Measurements from ENCODE around the gene DENND1B. TPM values are rescaled to one million over a fixed set of nuclear protein-coding genes. Genes with fewer than 3 reads are reported as not detected.
A peak's percentile ranks its signal among the peaks of the same experiment; 100 is the strongest.

The DENND1B gene
- polyA plus RNA-seq, 3 donors, result 10.0 to 10.4 (median 10.4) TPM

DNA sequence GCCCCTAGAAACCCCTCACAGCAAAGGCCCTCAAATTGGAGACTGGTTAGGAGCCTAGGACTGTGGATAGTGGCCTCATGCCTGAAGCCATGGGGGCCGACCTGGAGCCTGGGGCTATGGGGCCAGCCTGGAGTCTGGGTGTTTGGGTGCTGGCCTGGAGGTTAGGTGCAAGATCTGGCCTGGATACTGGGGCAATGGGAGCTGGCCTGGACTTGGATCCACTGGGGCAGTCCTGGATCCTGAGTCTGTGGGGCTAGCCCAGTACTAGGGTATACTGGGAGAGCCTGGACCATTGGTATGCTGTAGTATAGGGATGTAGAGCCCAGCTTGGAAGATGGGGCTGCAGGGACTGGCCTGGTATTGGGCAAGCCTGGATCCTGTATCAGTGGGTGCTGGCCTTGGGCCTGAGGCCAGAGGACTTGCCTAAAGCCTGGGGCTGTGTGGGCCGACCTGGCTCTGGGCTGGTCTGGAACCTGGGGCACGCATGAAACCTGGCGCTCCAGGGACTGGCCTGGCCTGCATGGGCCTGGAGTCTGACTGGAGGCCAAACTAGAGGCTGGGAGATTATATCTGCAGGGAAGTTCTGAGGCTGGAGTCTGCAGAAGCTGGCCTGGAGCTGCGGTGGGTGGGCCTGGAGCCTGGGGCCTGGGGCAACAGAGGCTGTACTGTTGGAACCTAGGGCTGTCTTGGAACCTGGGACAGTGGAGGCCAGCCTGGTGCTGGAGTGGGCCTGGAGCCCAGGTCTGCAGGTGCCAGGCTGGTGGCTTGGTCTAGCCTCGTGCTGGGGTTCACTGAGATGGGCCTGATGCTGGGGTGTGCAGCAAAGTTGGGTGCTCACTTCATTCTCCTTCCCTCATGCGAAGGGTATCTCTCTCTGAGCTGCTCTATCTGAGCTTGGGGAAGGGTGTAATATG lies 12.6 kb upstream of the DENND1B start:
- DNase-seq, result no peak

DNA sequence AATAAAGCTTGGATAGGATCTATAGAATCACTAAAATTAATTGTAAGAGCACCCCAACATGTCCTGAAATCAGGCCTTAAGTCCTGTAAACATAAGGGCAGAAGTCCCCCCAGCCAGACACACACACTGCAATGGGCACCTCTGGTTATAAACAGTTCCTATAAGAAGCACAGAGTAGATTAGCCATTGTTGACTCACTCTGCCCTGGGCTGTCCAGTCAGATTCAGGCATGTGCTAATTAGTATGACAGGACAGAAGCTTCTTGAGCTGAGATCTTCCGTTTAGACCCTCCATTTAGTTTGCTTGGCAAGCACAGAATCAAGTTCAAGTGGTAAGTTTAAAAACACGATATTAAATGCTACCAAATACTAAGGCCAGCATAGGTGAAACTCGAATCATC lies 11.8 kb upstream of the DENND1B start:
- DNase-seq, result no peak

GRCh38 chr1:197786280-197786679 lies 11.0 kb upstream of the DENND1B start:
- no peak for DNase-seq

- no peak for DNase-seq
These were observed 8.2 kb upstream of the DENND1B start for GRCh38 chr1:197783510-197783948.

GRCh38 chr1:197782722-197783360 lies 7.6 kb upstream of the DENND1B start:
- no peak for DNase-seq

- DNase-seq, result no peak
These were observed 6.9 kb upstream of the DENND1B start for GRCh38 chr1:197781968-197782721.

- DNase-seq, result no peak
These were observed 4.6 kb upstream of the DENND1B start for GRCh38 chr1:197779921-197780320.

DNA sequence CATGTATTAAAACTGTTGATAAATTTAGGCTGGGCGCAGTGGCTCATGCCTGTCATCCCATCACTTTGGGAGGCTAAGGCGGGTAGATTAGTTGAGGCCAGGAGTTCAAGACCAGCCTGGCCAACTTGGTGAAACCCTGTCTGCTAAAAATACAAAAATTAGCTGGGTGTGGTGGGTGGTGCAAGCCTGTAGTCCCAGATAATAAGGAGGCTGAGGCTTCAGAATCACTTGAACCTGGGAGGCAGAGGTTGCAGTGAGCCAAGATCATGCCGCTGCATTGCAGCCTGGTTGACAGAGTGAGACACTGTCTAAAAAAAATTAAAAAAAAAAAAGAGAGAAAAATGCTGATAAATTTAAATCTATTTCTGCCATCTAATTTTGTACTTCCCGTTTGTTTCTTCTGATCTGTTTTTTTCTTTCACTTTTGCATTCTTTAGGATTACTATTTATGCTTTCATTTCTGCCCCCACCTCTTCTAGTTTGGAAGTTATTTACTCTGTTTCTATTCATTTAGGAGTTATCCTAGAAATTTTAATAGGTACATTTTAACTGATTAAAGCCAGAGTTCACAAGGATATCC lies 3.2 kb upstream of the DENND1B start:
- DNase-seq, result no peak

DNA sequence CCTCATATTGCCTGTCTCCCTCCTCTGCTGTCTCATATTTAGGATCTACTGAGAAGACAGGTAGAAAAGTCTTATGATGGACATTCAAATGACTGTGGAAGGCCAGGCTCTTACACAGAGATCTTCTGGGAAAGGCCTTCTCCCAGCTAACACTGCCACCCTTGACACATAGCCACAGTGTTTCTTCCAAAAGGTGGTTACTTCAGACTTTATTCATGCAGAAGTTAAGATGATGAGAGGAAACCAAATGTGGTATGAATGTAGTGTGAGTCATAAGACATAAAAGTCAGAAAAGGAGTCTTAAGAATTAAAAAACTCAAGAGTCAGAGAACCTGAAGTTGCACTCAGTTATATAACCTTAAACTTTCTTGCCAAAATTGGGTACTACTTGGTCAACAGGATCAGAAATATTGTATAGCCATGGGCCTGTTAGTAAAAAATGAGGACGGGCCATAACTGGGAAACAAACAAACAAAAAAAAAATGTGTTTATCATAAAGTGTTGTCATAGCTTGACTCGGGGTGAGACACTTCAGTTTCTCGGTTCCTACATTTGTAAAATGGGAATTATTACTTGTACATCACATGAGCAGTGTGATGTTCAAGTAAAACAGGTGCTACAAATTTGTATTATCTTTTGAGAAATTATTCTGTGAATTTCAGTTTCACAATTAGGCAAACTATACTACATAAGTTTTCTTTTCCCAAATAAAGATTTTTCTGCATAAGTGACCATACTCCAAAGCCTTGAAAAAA lies 1.2 kb upstream of the DENND1B start:
- no peak for DNase-seq

DNA sequence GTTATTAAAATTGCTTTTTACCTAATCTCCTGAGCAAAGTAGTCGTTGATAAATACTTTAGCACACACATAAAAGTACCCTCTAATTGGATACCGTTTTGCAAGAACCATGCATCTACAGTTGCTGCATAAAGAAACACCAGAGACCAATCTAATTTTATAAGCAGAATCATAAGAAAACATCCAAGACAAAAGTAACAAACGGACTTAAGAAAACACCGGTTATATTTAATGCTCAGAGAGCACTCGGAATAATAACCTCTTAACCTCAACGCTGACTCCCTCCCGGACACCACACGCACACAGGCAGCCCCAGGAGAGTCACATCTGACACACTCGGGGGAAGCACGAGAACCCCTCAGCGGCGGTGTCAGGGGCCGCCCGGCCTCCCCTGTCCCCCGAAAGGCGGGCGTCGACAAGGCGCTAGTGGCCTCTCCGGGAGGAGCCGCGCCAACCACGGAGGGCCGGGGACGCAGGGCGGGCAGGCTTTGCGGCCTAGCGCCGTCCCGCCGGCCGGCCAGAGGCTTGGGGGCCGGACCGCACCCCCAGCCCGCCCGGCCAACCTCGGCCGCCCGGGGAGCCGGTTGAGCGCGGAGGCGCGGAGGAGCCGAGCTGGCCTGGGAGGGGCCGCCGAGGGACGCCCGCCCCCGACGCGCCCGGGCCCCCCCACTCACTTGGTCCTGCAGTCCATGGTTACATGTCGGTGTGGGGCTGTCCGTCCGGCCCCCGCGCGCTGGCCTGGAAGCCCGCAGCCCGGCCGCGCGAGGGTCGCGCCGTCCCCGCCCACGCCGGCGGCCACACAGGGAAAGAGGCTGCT lies 606 bp downstream of the DENND1B start:
- peak; percentile 37 for DNase-seq

DNA sequence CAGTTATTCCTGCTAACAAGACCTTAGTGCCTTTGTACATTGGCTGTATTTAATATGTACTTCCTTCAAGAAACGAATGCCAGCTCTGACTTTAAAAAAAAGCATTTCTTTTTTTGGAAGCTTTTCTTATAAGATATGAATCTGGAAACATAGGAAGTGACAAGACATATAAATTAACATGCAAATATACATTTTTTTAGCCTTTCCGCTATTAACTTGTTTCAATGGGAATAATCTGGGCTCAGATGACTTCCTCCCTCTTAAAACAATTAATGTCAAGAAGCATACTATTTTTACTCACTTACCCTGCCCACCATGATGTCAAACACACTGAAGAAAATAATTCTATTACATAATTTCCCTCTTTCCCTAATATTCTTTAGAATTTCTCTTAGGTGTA lies 1.4 kb downstream of the DENND1B start:
- DNase-seq, result peak; percentile 8

GRCh38 chr1:197771904-197772556 lies 3.2 kb downstream of the DENND1B start:
- no peak for DNase-seq

DNA sequence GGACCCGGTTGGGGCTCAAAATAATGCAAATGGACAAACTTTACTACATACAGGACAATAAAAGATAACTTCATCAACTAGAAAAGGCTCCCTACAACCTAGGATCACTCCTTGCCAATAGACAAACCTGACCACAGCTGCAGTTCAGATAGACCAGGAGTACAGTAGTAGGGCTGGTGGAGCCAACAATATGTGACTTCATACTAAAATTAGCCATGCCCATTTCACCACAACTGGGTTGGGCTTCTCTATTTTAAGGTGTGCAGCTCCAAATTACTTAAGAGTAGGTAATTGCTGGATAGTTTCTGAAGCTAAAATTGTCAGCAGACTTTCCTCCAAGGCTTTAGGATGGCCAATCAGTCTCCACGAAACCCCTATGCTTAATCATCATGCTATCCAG lies 3.9 kb downstream of the DENND1B start:
- no peak for DNase-seq

DNA sequence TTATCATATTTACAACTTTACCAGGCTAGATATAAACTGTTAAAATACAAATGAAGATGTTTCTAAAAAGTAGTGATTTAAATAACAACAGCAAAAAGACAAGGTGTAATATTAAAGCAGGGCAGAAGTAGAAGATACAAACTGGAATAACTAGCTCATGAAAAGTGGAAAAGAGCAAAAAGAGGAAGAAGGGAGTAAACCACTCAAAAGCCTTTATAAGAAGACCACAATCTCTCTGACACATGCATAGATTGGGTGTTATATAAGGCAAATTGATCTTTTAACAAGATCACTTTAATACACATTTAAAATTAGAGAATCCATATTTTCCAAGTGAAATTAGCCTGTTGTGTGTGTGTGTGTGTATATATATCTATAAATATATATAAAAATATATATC lies 5.0 kb downstream of the DENND1B start:
- no peak for DNase-seq

DNA sequence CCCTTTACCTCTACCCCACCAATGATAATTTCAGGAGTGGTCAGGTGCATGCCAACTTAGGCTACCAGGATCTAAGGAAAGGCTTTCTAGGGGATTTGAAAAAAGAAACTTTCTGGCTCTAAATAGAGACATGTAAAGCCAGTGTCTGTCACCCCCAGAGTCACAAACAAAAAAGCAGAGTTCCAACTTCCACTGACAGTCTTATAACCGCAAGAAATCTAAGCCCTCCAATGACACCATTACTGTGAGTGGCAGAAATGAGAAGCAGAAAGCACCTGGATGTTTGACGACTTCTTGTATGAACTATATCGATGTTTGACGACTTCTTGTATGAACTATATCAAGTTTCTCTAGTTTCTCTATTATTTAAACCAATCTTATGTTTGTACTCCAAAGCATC lies 6.0 kb downstream of the DENND1B start:
- DNase-seq, result no peak

- no peak for DNase-seq
These were observed 7.1 kb downstream of the DENND1B start for GRCh38 chr1:197768014-197768805.

DNA sequence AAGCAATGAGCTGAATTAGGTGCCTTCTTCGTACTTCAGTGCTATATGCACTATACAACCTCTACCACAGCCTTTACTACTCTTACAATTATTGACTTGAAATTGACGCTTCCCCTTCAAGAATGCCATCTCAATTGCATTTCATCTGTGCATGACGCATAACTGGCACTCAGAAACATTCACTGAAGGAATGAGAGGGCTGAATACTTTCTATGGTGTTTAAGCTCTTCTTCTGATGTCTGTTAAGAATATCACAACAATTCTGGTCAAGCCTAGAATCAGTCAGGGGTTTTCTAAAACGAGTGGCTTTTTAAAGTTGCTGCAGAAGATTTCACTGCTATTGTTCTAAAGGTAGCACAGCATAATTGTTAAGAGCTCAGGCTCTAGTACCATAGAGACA lies 11.5 kb downstream of the DENND1B start:
- DNase-seq, result no peak

DNA sequence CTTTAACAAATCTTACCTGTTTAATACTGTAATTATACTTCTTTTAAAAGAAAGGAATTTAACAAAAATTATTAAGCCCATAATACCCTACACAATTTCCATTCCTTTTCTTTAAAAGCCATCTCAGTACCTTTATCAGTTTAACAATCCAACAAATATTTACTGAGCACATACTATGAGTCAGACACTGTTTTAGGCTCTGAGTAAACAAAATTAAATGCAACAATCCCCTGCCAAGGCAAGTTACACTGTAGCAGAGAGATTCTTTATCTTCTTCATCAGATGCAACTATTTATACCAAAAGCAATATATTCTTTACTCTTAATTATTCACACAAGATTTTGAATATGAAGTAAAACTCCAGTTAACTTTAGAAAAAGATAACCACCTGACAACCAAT lies 12.0 kb downstream of the DENND1B start:
- DNase-seq, result no peak

DNA sequence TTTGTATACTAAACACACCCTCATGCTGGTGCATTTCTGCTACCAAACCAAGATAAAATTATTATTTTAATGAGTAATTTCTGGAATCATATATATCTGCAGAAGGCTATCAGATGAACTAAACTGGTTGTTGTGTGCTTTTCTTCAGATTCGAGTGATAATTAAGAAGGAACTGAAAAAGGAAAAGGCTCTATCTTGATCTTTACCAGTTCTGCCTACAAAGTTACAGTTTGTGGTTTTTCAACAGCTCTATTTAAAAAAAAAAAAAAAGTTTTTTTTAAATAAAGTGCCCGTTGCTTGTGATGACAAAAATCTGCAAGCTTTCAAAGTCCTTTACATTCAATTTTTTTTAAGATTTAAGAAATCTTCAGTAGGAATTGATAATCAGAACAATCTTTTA lies 13.6 kb downstream of the DENND1B start:
- DNase-seq, result no peak

Measured in renal pelvis (tissue), 4 donors.